Vagina (tissue), 2 donors: ENCODE measurements around the gene IL36G. TPM values are rescaled to one million over a fixed set of nuclear protein-coding genes. Genes with fewer than 3 reads are reported as not detected.

Experiments used
- DNase-seq, 2 donors: peaks; one replicate each; pipeline ENCODE4 v3.0.0-alpha.2; 2017; ENCODE audit errors: extremely low spot score in 2 of 2
- H3K27ac ChIP-seq: fragments of 200-600 bp; sonication (generic); one replicate; pipeline ENCODE4 v1.5.1; 2019
- H3K27me3 ChIP-seq: fragments of 200-600 bp; sonication (generic); one replicate; pipeline ENCODE4 v1.5.1; 2019
- H3K36me3 ChIP-seq, 2 donors: fragments of 200-600 bp; sonication (generic); one replicate each; pipeline ENCODE4 v1.5.1; 2017 to 2019
- H3K4me1 ChIP-seq: fragments of 200-600 bp; sonication (generic); one replicate; pipeline ENCODE4 v1.5.1; 2019
- H3K4me3 ChIP-seq, 2 donors: fragments of 200-600 bp; sonication (generic); 1 replicate in 1 of 2; 2 replicates in 1 of 2; pipeline ENCODE4 v1.5.1; 2016 to 2019
- H3K9me3 ChIP-seq: fragments of 200-600 bp; sonication (generic); one replicate; pipeline ENCODE4 v1.5.1; 2019
- CTCF ChIP-seq, 3 experiments: fragments of 450-650 bp in 2 of 3; fragments of 200-600 bp in 1 of 3; sonication (generic) in 1 of 3; IDR thresholded peaks; one replicate each; pipeline ENCODE4 v1.5.1; 2017 to 2019; ENCODE audit warnings: antibody characterized with exemption in 3 of 3, mild to moderate bottlenecking in 2 of 3, moderate library complexity in 2 of 3
- POLR2A ChIP-seq, 2 donors: fragments of 450-650 bp; IDR thresholded peaks; one replicate each; pipeline ENCODE4 v1.6.1; 2017; ENCODE audit warnings: antibody characterized with exemption in 2 of 2, mild to moderate bottlenecking in 2 of 2, moderate library complexity in 2 of 2
- POLR2AphosphoS5 ChIP-seq, 2 donors: sonication (generic); formaldehyde crosslinking; IDR thresholded peaks; one replicate each; pipeline ENCODE4 v1.9.0; 2017; ENCODE audit warnings: antibody characterized with exemption in 2 of 2, mild to moderate bottlenecking in 2 of 2, low read depth in 1 of 2; ENCODE audit not compliant: insufficient read depth in 1 of 2
- intact Hi-C: fragments of 100-400 bp; cut with DNase I; formaldehyde crosslinking; loops from one replicate; pipeline ENCODE4 v1.15.1; 2023
- total RNA-seq: library from RNA; depleted of rRNA; stranded (reverse); fragments of >200 nt; gene quantifications from one replicate; pipeline ENCODE4 v1.2.3, GENCODE V29; 2016

The IL36G gene
- total RNA-seq, 1 donor from 2014 or later, result not detected

GRCh38 chr2:113002677-113003076 is 24.9 kb downstream of the IL36G start:
- TF ChIP-seq POLR2A (IDR thresholded peaks at IDR 0.05) (no peak), POLR2AphosphoS5 (IDR thresholded peaks at IDR 0.05; ENCODE audit: insufficient read depth in 1 of 2, low read depth in 1 of 2) (no peak), CTCF (IDR thresholded peaks at IDR 0.05) (no peak)
- H3K27me3 ChIP-seq, result no peaks in the 10 kb centered on the region
- no peaks in the 10 kb centered on the region for H3K36me3 ChIP-seq
- intact Hi-C loops, result no loop called here
- no peaks in the 10 kb centered on the region for H3K9me3 ChIP-seq
- no peaks in the 10 kb centered on the region for H3K4me1 ChIP-seq
- DNase-seq, result no peak
- no peak overlapping the region for H3K4me3 ChIP-seq
- no peak overlapping the region for H3K27ac ChIP-seq

- Histone ChIP-seq H3K9me3 (no peaks in the 10 kb centered on the region), H3K27ac (no peak within 1 kb of the TSS), H3K4me3 (no peak within 1 kb of the TSS), H3K27me3 (no peaks in the 10 kb centered on the region), H3K4me1 (no peaks in the 10 kb centered on the region), H3K36me3 (no peaks in the 10 kb centered on the region)
- intact Hi-C loops, result no loop called here
- no peak for TF ChIP-seq POLR2AphosphoS5 (IDR thresholded peaks at IDR 0.05; ENCODE audit: insufficient read depth in 1 of 2, low read depth in 1 of 2)
- TF ChIP-seq CTCF (IDR thresholded peaks at IDR 0.05), result no peak
- no peak for TF ChIP-seq POLR2A (IDR thresholded peaks at IDR 0.05)
- DNase-seq, result no peak
These were observed 27.3 kb downstream of the IL36G start, which contains the start of gene IL36A for GRCh38 chr2:113005030-113005509. TSS of gene IL36A (plus strand) at chr2:113005459. CDS start at chr2:113005872, 413 bp downstream.

GRCh38 chr2:113007250-113007649 is 29.4 kb downstream of the IL36G start:
- H3K9me3 ChIP-seq, result no peaks in the 10 kb centered on the region
- intact Hi-C loops, result no loop called here
- H3K27me3 ChIP-seq, result no peaks in the 10 kb centered on the region
- H3K4me3 ChIP-seq, result no peak overlapping the region
- no peaks in the 10 kb centered on the region for H3K4me1 ChIP-seq
- DNase-seq, result no peak
- H3K27ac ChIP-seq, result no peak overlapping the region
- no peaks in the 10 kb centered on the region for H3K36me3 ChIP-seq
- no peak for TF ChIP-seq POLR2A (IDR thresholded peaks at IDR 0.05)
- no peak for TF ChIP-seq CTCF (IDR thresholded peaks at IDR 0.05)
- TF ChIP-seq POLR2AphosphoS5 (IDR thresholded peaks at IDR 0.05; ENCODE audit: insufficient read depth in 1 of 2, low read depth in 1 of 2), result no peak

- TF ChIP-seq POLR2A (IDR thresholded peaks at IDR 0.05) (no peak), POLR2AphosphoS5 (IDR thresholded peaks at IDR 0.05; ENCODE audit: insufficient read depth in 1 of 2, low read depth in 1 of 2) (no peak), CTCF (IDR thresholded peaks at IDR 0.05) (no peak)
- Histone ChIP-seq H3K27ac (no peak overlapping the region), H3K4me3 (no peak overlapping the region), H3K4me1 (no peaks in the 10 kb centered on the region), H3K36me3 (no peaks in the 10 kb centered on the region), H3K9me3 (no peaks in the 10 kb centered on the region), H3K27me3 (no peaks in the 10 kb centered on the region)
- intact Hi-C loops, result no loop called here
- DNase-seq, result no peak
These were observed 31.8 kb downstream of the IL36G start for GRCh38 chr2:113009622-113010021.

GRCh38 chr2:113010088-113010487 is 32.3 kb downstream of the IL36G start:
- Histone ChIP-seq H3K27me3 (no peaks in the 10 kb centered on the region), H3K36me3 (no peaks in the 10 kb centered on the region), H3K27ac (no peak overlapping the region), H3K4me1 (no peaks in the 10 kb centered on the region), H3K4me3 (no peak overlapping the region), H3K9me3 (no peaks in the 10 kb centered on the region)
- TF ChIP-seq POLR2AphosphoS5 (IDR thresholded peaks at IDR 0.05; ENCODE audit: insufficient read depth in 1 of 2, low read depth in 1 of 2) (no peak), CTCF (IDR thresholded peaks at IDR 0.05) (no peak), POLR2A (IDR thresholded peaks at IDR 0.05) (no peak)
- no peak for DNase-seq
- intact Hi-C loops, result no loop called here
